K562 (cell line): ENCODE results near the gene KDELR3. TPM values are rescaled to one million over a fixed set of nuclear protein-coding genes. Genes with fewer than 3 reads are reported as not detected.
A peak's percentile ranks its signal among the peaks of the same experiment; 100 is the strongest.

Source experiments
- BRD9 ChIP-seq: fragments of 450-650 bp; IDR thresholded peaks from 2 replicates; pipeline ENCODE4 v1.6.1; 2018; ENCODE audit warnings: low read depth; ENCODE audit not compliant: partially characterized antibody
- ELF1 ChIP-seq: fragments of 200-800 bp; sonication (Bioruptor generic); IDR thresholded peaks from 2 replicates; pipeline ENCODE4 v1.6.1; 2016; ENCODE audit warnings: missing genetic modification characterization, missing compliant biosample characterization
- MYBL2 ChIP-seq, 2 experiments: fragments of 450-650 bp in 1 of 2; sonication (generic) in 1 of 2; formaldehyde crosslinking in 1 of 2; IDR thresholded peaks; 2 replicates each; pipeline versions ENCODE4 v1.6.1 to v1.8.1; 2017 to 2022; ENCODE audit warnings: borderline replicate concordance in 1 of 2, inconsistent platforms in 1 of 2, low read depth in 1 of 2, mild to moderate bottlenecking in 1 of 2, missing genetic modification reagents in 1 of 2, moderate library complexity in 1 of 2
- RBM22 ChIP-seq: fragments of 200-400 bp; formaldehyde crosslinking; IDR thresholded peaks from 2 replicates; pipeline ENCODE4 v1.6.1; 2018; ENCODE audit warnings: low read length, low read depth; ENCODE audit not compliant: poor library complexity, severe bottlenecking
- polyA plus RNA-seq, 8 experiments: library from polyadenylated mRNA; depleted of rRNA in 4 of 8; stranded (reverse) in 5 of 8; unstranded in 3 of 8; fragments of >200 nt; fragmentation: Nextera tagmentation in 2 of 8; fragmentation: Illumina TruSeq in 1 of 8; extraction: Ambion mirVana in 2 of 8; extraction: Trizol in 1 of 8; gene quantifications; 2 replicates each; pipeline versions ENCODE4 v1.2.1 to v1.2.3, GENCODE V29; 2011 to 2014; ENCODE audit warnings: inconsistent platforms in 1 of 8, missing spikeins in 1 of 8
- total RNA-seq, 7 experiments: library from RNA; depleted of rRNA in 6 of 7; stranded (reverse); fragments of >200 nt in 6 of 7; fragmentation: Illumina TruSeq in 2 of 7; extraction: Trizol in 2 of 7; gene quantifications; 2 replicates each; pipeline versions ENCODE4 v1.2.1 to v1.2.3, GENCODE V29; 2011 to 2021; ENCODE audit warnings: low replicate concordance in 1 of 7
- TF ChIP-seq, protein P1 (sequence below), 2 experiments: IDR thresholded peaks; 2 replicates each; pipeline ENCODE4 v1.6.1; 2011; ENCODE audit warnings: borderline replicate concordance in 1 of 2, control low read depth in 1 of 2, low read depth in 1 of 2, low read length in 1 of 2, mild to moderate bottlenecking in 1 of 2, mixed read lengths in 1 of 2, moderate library complexity in 1 of 2; ENCODE audit not compliant: insufficient read depth in 1 of 2, insufficient read length in 1 of 2, poor library complexity in 1 of 2, severe bottlenecking in 1 of 2; ENCODE audit errors: extremely low read depth in 1 of 2
- TF ChIP-seq, protein P2 (sequence below), 2 experiments: fragments of 450-650 bp; conservative IDR thresholded peaks; 2 replicates each; pipeline ENCODE4 v1.6.1; 2017; ENCODE audit warnings: mild to moderate bottlenecking in 2 of 2, moderate library complexity in 2 of 2
- TF ChIP-seq, protein P3 (sequence below), 2 experiments: fragments of 450-650 bp in 1 of 2; sonication (generic) in 1 of 2; formaldehyde crosslinking in 1 of 2; IDR thresholded peaks; 2 replicates each; pipeline versions ENCODE4 v1.7.1 to v1.9.0; 2016 to 2022; ENCODE audit warnings: inconsistent platforms in 1 of 2, mild to moderate bottlenecking in 1 of 2, missing genetic modification reagents in 1 of 2
- TF ChIP-seq, protein P4 (sequence below): fragments of 450-650 bp; IDR thresholded peaks from 2 replicates; pipeline ENCODE4 v1.6.1; 2014; ENCODE audit warnings: low read depth, mild to moderate bottlenecking, moderate library complexity, borderline replicate concordance
- TF ChIP-seq, protein P5 (sequence below): fragments of 200-800 bp; sonication (Bioruptor generic); IDR thresholded peaks from 2 replicates; pipeline ENCODE4 v1.6.1; 2017; ENCODE audit warnings: missing genetic modification characterization, missing compliant biosample characterization

The KDELR3 gene
- total and polyA plus RNA-seq, 9 of the 15 experiments (the other 6 are each of a cell fraction or from before 2014, with no cell fraction given) = 7.1 to 44.8 (median 9.6) TPM

DNA sequence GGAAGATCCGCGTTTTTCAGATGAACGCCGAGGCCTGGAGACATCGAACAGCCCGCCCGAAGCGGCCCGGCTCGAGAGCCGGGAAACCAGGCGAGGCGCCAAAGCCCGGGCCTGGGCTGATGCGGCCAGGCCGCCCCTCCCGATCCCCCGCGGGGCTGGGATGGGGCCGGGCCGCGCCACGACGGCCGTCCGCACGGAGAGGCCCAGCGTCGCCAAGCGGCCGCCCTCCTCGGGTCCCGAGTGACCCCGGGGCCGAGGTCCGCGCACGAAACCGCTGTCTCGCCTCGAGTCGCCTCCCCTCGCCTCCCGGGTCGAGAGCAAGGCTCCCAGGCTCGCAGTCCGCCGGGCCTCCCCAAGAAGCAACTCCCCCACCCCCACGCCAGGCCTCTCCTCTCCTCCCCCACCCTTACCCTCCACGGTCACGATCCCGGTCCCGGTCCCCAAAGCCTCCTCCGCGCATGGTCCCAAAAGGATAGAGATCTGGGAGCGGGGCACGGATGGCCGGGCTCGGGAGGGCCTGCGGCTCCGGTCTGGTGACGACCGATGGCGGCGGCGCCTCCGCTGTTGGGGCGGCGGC, 37.7 kb downstream of the KDELR3 start (continued):
- TF ChIP-seq, protein P1, sequence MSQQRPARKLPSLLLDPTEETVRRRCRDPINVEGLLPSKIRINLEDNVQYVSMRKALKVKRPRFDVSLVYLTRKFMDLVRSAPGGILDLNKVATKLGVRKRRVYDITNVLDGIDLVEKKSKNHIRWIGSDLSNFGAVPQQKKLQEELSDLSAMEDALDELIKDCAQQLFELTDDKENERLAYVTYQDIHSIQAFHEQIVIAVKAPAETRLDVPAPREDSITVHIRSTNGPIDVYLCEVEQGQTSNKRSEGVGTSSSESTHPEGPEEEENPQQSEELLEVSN (IDR thresholded peaks at IDR 0.05; ENCODE audit: borderline replicate concordance in 1 of 2, extremely low read depth in 1 of 2, insufficient read depth in 1 of 2, insufficient read length in 1 of 2, low read depth in 1 of 2, low read length in 1 of 2, poor library complexity in 1 of 2, severe bottlenecking in 1 of 2) = peak in 1 of 2 experiments; percentile 20
- no peak for TF ChIP-seq ELF1 (tag)
- no peak for TF ChIP-seq MYBL2 (IDR thresholded peaks at IDR 0.05; ENCODE audit: low read depth)
- TF ChIP-seq MYBL2 (CRISPR knock-in tag; IDR thresholded peaks at IDR 0.05; ENCODE audit: borderline replicate concordance) = no peak
- TF ChIP-seq, protein P2, sequence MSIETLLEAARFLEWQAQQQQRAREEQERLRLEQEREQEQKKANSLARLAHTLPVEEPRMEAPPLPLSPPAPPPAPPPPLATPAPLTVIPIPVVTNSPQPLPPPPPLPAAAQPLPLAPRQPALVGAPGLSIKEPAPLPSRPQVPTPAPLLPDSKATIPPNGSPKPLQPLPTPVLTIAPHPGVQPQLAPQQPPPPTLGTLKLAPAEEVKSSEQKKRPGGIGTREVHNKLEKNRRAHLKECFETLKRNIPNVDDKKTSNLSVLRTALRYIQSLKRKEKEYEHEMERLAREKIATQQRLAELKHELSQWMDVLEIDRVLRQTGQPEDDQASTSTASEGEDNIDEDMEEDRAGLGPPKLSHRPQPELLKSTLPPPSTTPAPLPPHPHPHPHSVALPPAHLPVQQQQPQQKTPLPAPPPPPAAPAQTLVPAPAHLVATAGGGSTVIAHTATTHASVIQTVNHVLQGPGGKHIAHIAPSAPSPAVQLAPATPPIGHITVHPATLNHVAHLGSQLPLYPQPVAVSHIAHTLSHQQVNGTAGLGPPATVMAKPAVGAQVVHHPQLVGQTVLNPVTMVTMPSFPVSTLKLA (conservative IDR thresholded peaks at IDR 0.05) = no peak
- peak; percentile 23 for TF ChIP-seq BRD9
- TF ChIP-seq, protein P3, sequence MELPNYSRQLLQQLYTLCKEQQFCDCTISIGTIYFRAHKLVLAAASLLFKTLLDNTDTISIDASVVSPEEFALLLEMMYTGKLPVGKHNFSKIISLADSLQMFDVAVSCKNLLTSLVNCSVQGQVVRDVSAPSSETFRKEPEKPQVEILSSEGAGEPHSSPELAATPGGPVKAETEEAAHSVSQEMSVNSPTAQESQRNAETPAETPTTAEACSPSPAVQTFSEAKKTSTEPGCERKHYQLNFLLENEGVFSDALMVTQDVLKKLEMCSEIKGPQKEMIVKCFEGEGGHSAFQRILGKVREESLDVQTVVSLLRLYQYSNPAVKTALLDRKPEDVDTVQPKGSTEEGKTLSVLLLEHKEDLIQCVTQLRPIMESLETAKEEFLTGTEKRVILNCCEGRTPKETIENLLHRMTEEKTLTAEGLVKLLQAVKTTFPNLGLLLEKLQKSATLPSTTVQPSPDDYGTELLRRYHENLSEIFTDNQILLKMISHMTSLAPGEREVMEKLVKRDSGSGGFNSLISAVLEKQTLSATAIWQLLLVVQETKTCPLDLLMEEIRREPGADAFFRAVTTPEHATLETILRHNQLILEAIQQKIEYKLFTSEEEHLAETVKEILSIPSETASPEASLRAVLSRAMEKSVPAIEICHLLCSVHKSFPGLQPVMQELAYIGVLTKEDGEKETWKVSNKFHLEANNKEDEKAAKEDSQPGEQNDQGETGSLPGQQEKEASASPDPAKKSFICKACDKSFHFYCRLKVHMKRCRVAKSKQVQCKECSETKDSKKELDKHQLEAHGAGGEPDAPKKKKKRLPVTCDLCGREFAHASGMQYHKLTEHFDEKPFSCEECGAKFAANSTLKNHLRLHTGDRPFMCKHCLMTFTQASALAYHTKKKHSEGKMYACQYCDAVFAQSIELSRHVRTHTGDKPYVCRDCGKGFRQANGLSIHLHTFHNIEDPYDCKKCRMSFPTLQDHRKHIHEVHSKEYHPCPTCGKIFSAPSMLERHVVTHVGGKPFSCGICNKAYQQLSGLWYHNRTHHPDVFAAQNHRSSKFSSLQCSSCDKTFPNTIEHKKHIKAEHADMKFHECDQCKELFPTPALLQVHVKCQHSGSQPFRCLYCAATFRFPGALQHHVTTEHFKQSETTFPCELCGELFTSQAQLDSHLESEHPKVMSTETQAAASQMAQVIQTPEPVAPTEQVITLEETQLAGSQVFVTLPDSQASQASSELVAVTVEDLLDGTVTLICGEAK (IDR thresholded peaks at IDR 0.05) = no peak
- TF ChIP-seq, protein P3 (CRISPR knock-in tag; IDR thresholded peaks at IDR 0.05) = peak; percentile 22; the same call in 1 of the 2 replicates
- peak; percentile 83 for TF ChIP-seq RBM22
- TF ChIP-seq, protein P4, sequence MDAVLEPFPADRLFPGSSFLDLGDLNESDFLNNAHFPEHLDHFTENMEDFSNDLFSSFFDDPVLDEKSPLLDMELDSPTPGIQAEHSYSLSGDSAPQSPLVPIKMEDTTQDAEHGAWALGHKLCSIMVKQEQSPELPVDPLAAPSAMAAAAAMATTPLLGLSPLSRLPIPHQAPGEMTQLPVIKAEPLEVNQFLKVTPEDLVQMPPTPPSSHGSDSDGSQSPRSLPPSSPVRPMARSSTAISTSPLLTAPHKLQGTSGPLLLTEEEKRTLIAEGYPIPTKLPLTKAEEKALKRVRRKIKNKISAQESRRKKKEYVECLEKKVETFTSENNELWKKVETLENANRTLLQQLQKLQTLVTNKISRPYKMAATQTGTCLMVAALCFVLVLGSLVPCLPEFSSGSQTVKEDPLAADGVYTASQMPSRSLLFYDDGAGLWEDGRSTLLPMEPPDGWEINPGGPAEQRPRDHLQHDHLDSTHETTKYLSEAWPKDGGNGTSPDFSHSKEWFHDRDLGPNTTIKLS = no peak
- TF ChIP-seq, protein P5, sequence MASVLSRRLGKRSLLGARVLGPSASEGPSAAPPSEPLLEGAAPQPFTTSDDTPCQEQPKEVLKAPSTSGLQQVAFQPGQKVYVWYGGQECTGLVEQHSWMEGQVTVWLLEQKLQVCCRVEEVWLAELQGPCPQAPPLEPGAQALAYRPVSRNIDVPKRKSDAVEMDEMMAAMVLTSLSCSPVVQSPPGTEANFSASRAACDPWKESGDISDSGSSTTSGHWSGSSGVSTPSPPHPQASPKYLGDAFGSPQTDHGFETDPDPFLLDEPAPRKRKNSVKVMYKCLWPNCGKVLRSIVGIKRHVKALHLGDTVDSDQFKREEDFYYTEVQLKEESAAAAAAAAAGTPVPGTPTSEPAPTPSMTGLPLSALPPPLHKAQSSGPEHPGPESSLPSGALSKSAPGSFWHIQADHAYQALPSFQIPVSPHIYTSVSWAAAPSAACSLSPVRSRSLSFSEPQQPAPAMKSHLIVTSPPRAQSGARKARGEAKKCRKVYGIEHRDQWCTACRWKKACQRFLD (CRISPR knock-in tag) = 0 out of 2 replicates have a peak, but pooled peaks have one; percentile 43
